ENCODE results near the gene UBA5. TPM values are rescaled to one million over a fixed set of nuclear protein-coding genes. Genes with fewer than 3 reads are reported as not detected.

The UBA5 gene
- total RNA-seq, 2 experiments from 2014 or later, result 35.4 to 39.2 TPM

DNA sequence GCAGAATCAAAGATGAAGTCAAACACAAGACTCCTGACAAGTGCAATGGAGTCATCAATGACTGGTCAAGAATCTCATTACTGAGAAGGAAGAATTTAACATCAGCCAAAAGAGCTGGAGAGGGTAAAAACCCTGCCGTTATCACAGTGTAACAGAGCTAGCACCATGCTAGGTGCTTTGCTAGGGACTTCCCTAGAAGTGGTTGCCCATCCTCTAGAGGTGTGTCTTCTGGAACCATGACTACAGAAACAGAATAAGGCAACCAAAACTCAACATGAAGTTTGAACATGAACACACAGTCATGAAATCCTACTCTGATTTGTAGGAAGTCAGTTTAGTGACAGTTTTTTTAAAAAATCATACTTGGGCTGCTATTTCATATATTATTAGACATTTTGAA, 10.0 kb upstream of the UBA5 start:
- ChIA-PET CTCF (no interaction called here), POLR2A (no interaction called here)
- DNase-seq (no peak), ATAC-seq (ENCODE audit: poor library complexity) (no peak)
- Histone ChIP-seq H3K9me3 (ENCODE audit: control insufficient read depth in 1 of 2, insufficient read depth in 1 of 2, low read length in 2 of 2) (no peaks in the 10 kb centered on the region), H3K4me1 (ENCODE audit: insufficient read depth, low read length) (no peaks in the 10 kb centered on the region), H3K4me3 (ENCODE audit: low read length) (no peak overlapping the region), H3K27ac (ENCODE audit: low read depth in 1 of 2, low read length in 2 of 2) (no peak overlapping the region), H3K36me3 (ENCODE audit: insufficient read depth, low read length) (no peaks in the 10 kb centered on the region), H3K27me3 (ENCODE audit: control insufficient read depth in 1 of 2, insufficient read depth in 2 of 2, low read length in 2 of 2) (no peaks in the 10 kb centered on the region)
- H3K9me3 Mint-ChIP-seq, result no peaks in the 10 kb centered on the region
- intact Hi-C loops (cut with DNase I, micrococcal nuclease), result loop anchor here in 1 of 2 experiments (10.0 kb wide), 1 partner anchor 925 kb away; the partner anchor contains the start of gene CDV3
- peaks cover 9% of the 10 kb centered on the region for H3K4me1 Mint-ChIP-seq (ENCODE audit: low read depth)
- H3K36me3 Mint-ChIP-seq (ENCODE audit: low read depth), result no peaks in the 10 kb centered on the region
- H3K27me3 Mint-ChIP-seq, result no peaks in the 10 kb centered on the region
- no peak overlapping the region for H3K4me3 Mint-ChIP-seq
- no peak for TF ChIP-seq CTCF (IDR thresholded peaks at IDR 0.05)
- no peak overlapping the region for H3K27ac Mint-ChIP-seq

DNA sequence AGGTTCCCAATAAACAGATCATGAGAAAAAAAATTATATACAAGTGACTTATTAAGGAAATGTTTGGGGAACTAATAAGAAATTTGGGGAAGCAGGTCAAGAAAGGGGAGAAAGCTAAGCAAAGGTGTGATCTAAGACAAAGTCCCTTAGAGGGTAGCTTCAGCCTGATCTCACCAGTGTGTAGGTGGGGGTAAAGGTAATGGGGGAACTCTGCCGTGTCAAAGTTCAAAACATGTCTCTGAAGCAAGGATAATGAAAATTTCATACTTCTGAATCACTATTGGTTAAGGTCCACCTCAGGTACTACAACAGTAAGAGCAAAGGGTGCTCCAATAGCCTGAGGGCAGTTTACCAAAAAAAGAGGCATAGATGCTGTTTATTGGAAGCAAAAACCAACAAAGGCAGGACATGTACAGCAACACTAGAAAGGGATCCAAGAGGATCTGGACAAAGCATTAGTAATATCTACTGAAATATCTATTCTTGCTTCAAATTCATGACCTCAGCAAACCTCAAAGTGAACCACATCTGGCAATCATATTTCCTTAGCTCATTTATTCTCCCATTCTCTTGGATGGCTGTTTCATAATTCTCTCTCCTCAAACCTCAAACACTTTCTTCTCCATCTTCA, 7.4 kb upstream of the UBA5 start:
- no peak for DNase-seq
- no peak for TF ChIP-seq CTCF (IDR thresholded peaks at IDR 0.05)
- intact Hi-C loops (cut with DNase I, micrococcal nuclease), result loop anchor here in 1 of 2 experiments (10.0 kb wide), 1 partner anchor 922 kb away; the partner anchor contains the start of gene CDV3
- no peak overlapping the region for H3K27ac Mint-ChIP-seq
- Histone ChIP-seq H3K4me3 (ENCODE audit: low read length) (no peak overlapping the region), H3K27ac (ENCODE audit: low read depth in 1 of 2, low read length in 2 of 2) (no peak overlapping the region), H3K9me3 (ENCODE audit: control insufficient read depth in 1 of 2, insufficient read depth in 1 of 2, low read length in 2 of 2) (no peaks in the 10 kb centered on the region), H3K36me3 (ENCODE audit: insufficient read depth, low read length) (no peaks in the 10 kb centered on the region), H3K4me1 (ENCODE audit: insufficient read depth, low read length) (no peaks in the 10 kb centered on the region), H3K27me3 (ENCODE audit: control insufficient read depth in 1 of 2, insufficient read depth in 2 of 2, low read length in 2 of 2) (no peaks in the 10 kb centered on the region)
- POLR2A ChIA-PET, result no interaction called here
- H3K9me3 Mint-ChIP-seq, result no peaks in the 10 kb centered on the region
- no peaks in the 10 kb centered on the region for H3K27me3 Mint-ChIP-seq
- peaks cover 24% of the 10 kb centered on the region for H3K4me1 Mint-ChIP-seq (ENCODE audit: low read depth)
- CTCF ChIA-PET, result no interaction called here
- H3K36me3 Mint-ChIP-seq (ENCODE audit: low read depth), result no peaks in the 10 kb centered on the region
- ATAC-seq (ENCODE audit: poor library complexity), result no peak
- H3K4me3 Mint-ChIP-seq, result no peak overlapping the region

- H3K9me3 Mint-ChIP-seq, result no peaks in the 10 kb centered on the region
- Histone ChIP-seq H3K27me3 (ENCODE audit: control insufficient read depth in 1 of 2, insufficient read depth in 2 of 2, low read length in 2 of 2) (no peaks in the 10 kb centered on the region), H3K4me1 (ENCODE audit: insufficient read depth, low read length) (peaks cover 4% of the 10 kb centered on the region), H3K4me3 (ENCODE audit: low read length) (no peak overlapping the region), H3K9me3 (ENCODE audit: control insufficient read depth in 1 of 2, insufficient read depth in 1 of 2, low read length in 2 of 2) (no peaks in the 10 kb centered on the region), H3K36me3 (ENCODE audit: insufficient read depth, low read length) (no peaks in the 10 kb centered on the region), H3K27ac (ENCODE audit: low read depth in 1 of 2, low read length in 2 of 2) (no peak overlapping the region)
- intact Hi-C loops (cut with DNase I, micrococcal nuclease), result loop anchor here in 1 of 2 experiments (10.0 kb wide), 1 partner anchor 921 kb away; the partner anchor contains the start of gene CDV3
- peaks cover 32% of the 10 kb centered on the region for H3K4me1 Mint-ChIP-seq (ENCODE audit: low read depth)
- H3K27ac Mint-ChIP-seq, result no peak overlapping the region
- no peak for TF ChIP-seq CTCF (IDR thresholded peaks at IDR 0.05)
- no peaks in the 10 kb centered on the region for H3K27me3 Mint-ChIP-seq
- H3K36me3 Mint-ChIP-seq (ENCODE audit: low read depth), result peaks cover 1% of the 10 kb centered on the region
- DNase-seq, result no peak
- no peak overlapping the region for H3K4me3 Mint-ChIP-seq
- ChIA-PET POLR2A (no interaction called here), CTCF (no interaction called here)
- ATAC-seq (ENCODE audit: poor library complexity), result no peak
These were observed 5.9 kb upstream of the UBA5 start for GRCh38 chr3:132654190-132654589.
